Endothelial cell of umbilical vein (primary cell): Measurements from ENCODE around the gene NMNAT1. TPM values are rescaled to one million over a fixed set of nuclear protein-coding genes. Genes with fewer than 3 reads are reported as not detected.

Experiments used
- BruUV-seq: library from RNA; stranded (reverse); fragments of 400-500 nt; replicated peaks from 2 replicates; lab custom pipeline; 2021; lab: Mats Ljungman, UMichigan
- CTCF ChIA-PET: fragments of 300-600, 350-600 bp; sonication (Branson Sonifier 250); formaldehyde crosslinking; loops from one replicate; lab custom pipeline; 2021; ENCODE audit warnings: antibody characterized with exemption, inconsistent platforms; lab: Charles Lee
- POLR2A ChIA-PET: fragments of 300-600, 350-600 bp; sonication (Branson Sonifier 250); formaldehyde crosslinking; loops from one replicate; lab custom pipeline; 2021; ENCODE audit warnings: antibody characterized with exemption, inconsistent platforms; lab: Charles Lee
- DNase-seq: peaks from one replicate; pipeline ENCODE4 v3.0.0-alpha.2; 2011; ENCODE audit warnings: low read depth, low spot score
- FAIRE-seq: peaks from 2 replicates; lab custom pipeline; 2011; peaks lifted over from hg19 to GRCh38; lab: Jason Lieb, UNC
- H2AFZ ChIP-seq: 2 replicates; pipeline ENCODE4 v1.6.0; 2012; ENCODE audit warnings: low read depth, low read length, control low read depth, inconsistent platforms
- H3K27ac ChIP-seq: 2 replicates; pipeline ENCODE4 v1.5.1; 2011; ENCODE audit warnings: low read depth, mild to moderate bottlenecking, control low read depth, low read length, moderate library complexity; ENCODE audit not compliant: insufficient read depth
- H3K27me3 ChIP-seq, 2 experiments: 2 replicates each; pipeline versions ENCODE4 v1.6.0 to v1.6.1; 2011; ENCODE audit warnings: low read length in 2 of 2, mixed read lengths in 1 of 2; ENCODE audit not compliant: control insufficient read depth in 2 of 2, insufficient read depth in 2 of 2
- H3K36me3 ChIP-seq, 2 experiments: 2 replicates in 1 of 2; 3 replicates in 1 of 2; pipeline ENCODE4 v1.5.1; 2011; ENCODE audit warnings: low read length in 2 of 2, mild to moderate bottlenecking in 1 of 2, moderate library complexity in 1 of 2; ENCODE audit not compliant: control insufficient read depth in 2 of 2, insufficient read depth in 2 of 2; ENCODE audit errors: extremely low read depth in 1 of 2
- H3K4me1 ChIP-seq: 3 replicates; pipeline ENCODE4 v1.5.1; 2011; ENCODE audit warnings: mild to moderate bottlenecking, low read length; ENCODE audit not compliant: control insufficient read depth, insufficient read depth; ENCODE audit errors: extremely low read depth
- H3K4me2 ChIP-seq: 2 replicates; pipeline ENCODE4 v1.6.1; 2011; ENCODE audit warnings: low read length, control low read depth, mixed read lengths; ENCODE audit not compliant: insufficient read depth
- H3K4me3 ChIP-seq, 3 experiments: fragments of 200-600 bp in 1 of 3; sonication (generic), shearing (Covaris generic) in 1 of 3; replicated peaks in 1 of 3; 2 replicates each; pipeline ENCODE4 v1.5.1; 2011 to 2016; ENCODE audit warnings: control low read depth in 3 of 3, low read length in 3 of 3, mild to moderate bottlenecking in 2 of 3, inconsistent platforms in 1 of 3, low read depth in 1 of 3, moderate library complexity in 1 of 3; ENCODE audit not compliant: insufficient read depth in 1 of 3
- H3K79me2 ChIP-seq: 2 replicates; pipeline ENCODE4 v1.6.0; 2012; ENCODE audit warnings: low read length, inconsistent platforms; ENCODE audit not compliant: control insufficient read depth, insufficient read depth
- H3K9ac ChIP-seq: replicated peaks from 2 replicates; pipeline ENCODE3; 2011; ENCODE audit warnings: low read length, control low read depth; ENCODE audit not compliant: insufficient read depth; ENCODE audit errors: extremely low read depth
- H3K9me1 ChIP-seq: replicated peaks from 3 replicates; pipeline ENCODE4 v1.6.0; 2011; ENCODE audit warnings: mild to moderate bottlenecking, low read length; ENCODE audit not compliant: control insufficient read depth, insufficient read depth; ENCODE audit errors: extremely low read depth
- H3K9me3 ChIP-seq: replicated peaks from 2 replicates; pipeline ENCODE4 v1.5.1; 2012; ENCODE audit warnings: low read length, inconsistent platforms; ENCODE audit not compliant: control insufficient read depth, insufficient read depth
- H4K20me1 ChIP-seq: replicated peaks from 2 replicates; pipeline ENCODE3; 2011; ENCODE audit warnings: mild to moderate bottlenecking, low read length; ENCODE audit not compliant: control insufficient read depth, insufficient read depth; ENCODE audit errors: extremely low read depth
- EZH2 ChIP-seq: IDR thresholded peaks from 2 replicates; pipeline ENCODE4 v1.6.1; 2012; ENCODE audit warnings: borderline replicate concordance, low read depth, mild to moderate bottlenecking, moderate library complexity, low read length, inconsistent platforms; ENCODE audit not compliant: severe bottlenecking
- FOS ChIP-seq: IDR thresholded peaks from 2 replicates; pipeline ENCODE4 v1.6.1; 2011; ENCODE audit warnings: mild to moderate bottlenecking, low read length, moderate library complexity, borderline replicate concordance; ENCODE audit not compliant: insufficient read depth
- GATA2 ChIP-seq: IDR thresholded peaks from 2 replicates; pipeline ENCODE4 v1.7.0; 2011; ENCODE audit warnings: low read depth, mild to moderate bottlenecking, moderate library complexity, mixed read lengths, low read length; ENCODE audit not compliant: insufficient read length, insufficient read depth
- JUN ChIP-seq: IDR thresholded peaks from 2 replicates; pipeline ENCODE4 v1.6.1; 2011; ENCODE audit warnings: borderline replicate concordance, low read depth; ENCODE audit not compliant: insufficient read length, insufficient read depth
- MAX ChIP-seq: IDR thresholded peaks from 2 replicates; pipeline ENCODE4 v1.6.1; 2011; ENCODE audit not compliant: insufficient read depth, insufficient read length
- MYC ChIP-seq: IDR thresholded peaks from one replicate; pipeline ENCODE4 v1.6.1; 2011; ENCODE audit warnings: mild to moderate bottlenecking, low read depth, low read length
- POLR2A ChIP-seq: IDR thresholded peaks from 2 replicates; pipeline ENCODE4 v1.6.1; 2012; ENCODE audit warnings: low read depth, mild to moderate bottlenecking, control low read depth, low read length
- POLR2AphosphoS5 ChIP-seq: IDR thresholded peaks from 2 replicates; pipeline ENCODE4 v1.6.1; 2012; ENCODE audit warnings: low read depth, mild to moderate bottlenecking, control low read depth, low read length, moderate library complexity; ENCODE audit not compliant: insufficient read depth
- dilution Hi-C: fragments of 300-500 bp; cut with MboI; formaldehyde crosslinking; loops from one replicate; pipeline ENCODE4 v1.15.0; 2019; ENCODE audit warnings: low sequenced_read_pairs; ENCODE audit not compliant: extremely low pct_ligation_motif_present
- intact Hi-C: fragments of 100-400 bp; cut with micrococcal nuclease; formaldehyde crosslinking; loops from one replicate; pipeline ENCODE4 v1.10.0; 2022
- polyA plus RNA-seq, 4 experiments: library from polyadenylated mRNA; depleted of rRNA in 3 of 4; stranded (reverse) in 3 of 4; unstranded in 1 of 4; fragments of >200 nt; gene quantifications; 2 replicates each; pipeline versions ENCODE4 v1.2.1 to v1.2.3, GENCODE V29; 2011 to 2012; ENCODE audit warnings: missing spikeins in 1 of 4
- total RNA-seq: library from RNA; stranded (reverse); gene quantifications from 2 replicates; pipeline ENCODE4 v1.2.3, GENCODE V29; 2021
- TF ChIP-seq, protein P1 (sequence below), 2 donors: IDR thresholded peaks; 1 replicate in 1 of 2; 2 replicates in 1 of 2; pipeline ENCODE4 v1.5.1; 2011; ENCODE audit warnings: low read length in 2 of 2, mild to moderate bottlenecking in 2 of 2, moderate library complexity in 2 of 2, control low read depth in 1 of 2, inconsistent platforms in 1 of 2, low read depth in 1 of 2; ENCODE audit not compliant: insufficient read depth in 1 of 2; ENCODE audit errors: extremely low read depth in 1 of 2

The NMNAT1 gene
- total and polyA plus RNA-seq, 2 donors (not counting 3 experiments of a cell fraction or from before 2014, with no cell fraction given), result 4.8 to 9.8 TPM

DNA sequence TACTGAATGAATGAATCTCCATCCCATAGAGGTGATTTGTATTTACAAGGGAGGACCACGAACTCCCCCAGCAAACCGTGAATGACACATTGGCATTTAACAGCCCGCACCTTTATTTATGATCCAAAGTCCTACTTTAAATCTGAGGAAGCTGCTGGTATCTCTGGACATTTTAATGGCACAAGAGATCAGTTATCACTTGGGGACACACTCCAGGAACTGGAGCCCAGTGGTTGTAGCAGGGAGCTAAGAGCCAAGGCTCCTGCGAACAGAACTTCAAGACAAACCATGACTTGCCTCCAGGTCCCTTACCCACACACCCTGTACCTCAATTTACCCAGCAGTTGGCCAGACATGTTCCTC is 34.4 kb upstream of the NMNAT1 start:
- H3K9ac ChIP-seq, result no peak overlapping the region
- ChIA-PET CTCF (interaction anchor here (0.8 kb wide), 1 partner anchor 34 kb away, joined by 3 read pairs; the partner anchor contains the start of genes LZIC and NMNAT1), POLR2A (no interaction called here)
- intact Hi-C loops (no loop called here), dilution Hi-C loops (no loop called here)
- H3K27ac ChIP-seq, result no peak overlapping the region
- H2AFZ ChIP-seq, result no peak overlapping the region
- no peaks in the 10 kb centered on the region for H3K36me3 ChIP-seq
- no peaks in the 10 kb centered on the region for H3K9me3 ChIP-seq
- H4K20me1 ChIP-seq, result no peaks in the 10 kb centered on the region
- H3K9me1 ChIP-seq, result no peaks in the 10 kb centered on the region
- no peaks in the 10 kb centered on the region for H3K27me3 ChIP-seq
- H3K79me2 ChIP-seq, result peaks cover 5% of the 10 kb centered on the region
- no TSS peak for BruUV-seq
- peaks cover 11% of the 10 kb centered on the region for H3K4me1 ChIP-seq
- H3K4me2 ChIP-seq, result peak overlapping the region; percentile 76
- no peak for TF ChIP-seq GATA2
- TF ChIP-seq FOS, result no peak
- TF ChIP-seq MYC, result no peak
- TF ChIP-seq MAX, result no peak
- TF ChIP-seq POLR2A, result no peak
- TF ChIP-seq, protein P1, sequence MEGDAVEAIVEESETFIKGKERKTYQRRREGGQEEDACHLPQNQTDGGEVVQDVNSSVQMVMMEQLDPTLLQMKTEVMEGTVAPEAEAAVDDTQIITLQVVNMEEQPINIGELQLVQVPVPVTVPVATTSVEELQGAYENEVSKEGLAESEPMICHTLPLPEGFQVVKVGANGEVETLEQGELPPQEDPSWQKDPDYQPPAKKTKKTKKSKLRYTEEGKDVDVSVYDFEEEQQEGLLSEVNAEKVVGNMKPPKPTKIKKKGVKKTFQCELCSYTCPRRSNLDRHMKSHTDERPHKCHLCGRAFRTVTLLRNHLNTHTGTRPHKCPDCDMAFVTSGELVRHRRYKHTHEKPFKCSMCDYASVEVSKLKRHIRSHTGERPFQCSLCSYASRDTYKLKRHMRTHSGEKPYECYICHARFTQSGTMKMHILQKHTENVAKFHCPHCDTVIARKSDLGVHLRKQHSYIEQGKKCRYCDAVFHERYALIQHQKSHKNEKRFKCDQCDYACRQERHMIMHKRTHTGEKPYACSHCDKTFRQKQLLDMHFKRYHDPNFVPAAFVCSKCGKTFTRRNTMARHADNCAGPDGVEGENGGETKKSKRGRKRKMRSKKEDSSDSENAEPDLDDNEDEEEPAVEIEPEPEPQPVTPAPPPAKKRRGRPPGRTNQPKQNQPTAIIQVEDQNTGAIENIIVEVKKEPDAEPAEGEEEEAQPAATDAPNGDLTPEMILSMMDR (IDR thresholded peaks at IDR 0.05; ENCODE audit: extremely low read depth in 1 of 2, insufficient read depth in 1 of 2, low read depth in 1 of 2, low read length in 2 of 2), result no peak
- no peak for TF ChIP-seq POLR2AphosphoS5
- TF ChIP-seq JUN, result no peak
- TF ChIP-seq EZH2, result no peak
- no peak overlapping the region for H3K4me3 ChIP-seq
- DNase-seq (no peak), FAIRE-seq (no peak)
